ENCODE measurements around the gene CCNE1.

Gene CCNE1

GRCh38 chr19:29810504-29810871, 1.3 kb upstream of the CCNE1 start:
- DNase-seq (ENCODE audit: extremely low spot score), result no peak
- CTCF ChIA-PET, result interaction anchor here (0.7 to 2.0 kb wide), 4 partner anchors 14 to 64 kb away, joined by 3 to 6 read pairs (median 4); no protein-coding TSS in a partner anchor
- POLR2A ChIA-PET, result no interaction called here
- TF ChIP-seq CTCF (IDR thresholded peaks at IDR 0.05; ENCODE audit: control extremely low read depth, extremely low read depth, low read depth, missing control alignments), result no peak

DNA sequence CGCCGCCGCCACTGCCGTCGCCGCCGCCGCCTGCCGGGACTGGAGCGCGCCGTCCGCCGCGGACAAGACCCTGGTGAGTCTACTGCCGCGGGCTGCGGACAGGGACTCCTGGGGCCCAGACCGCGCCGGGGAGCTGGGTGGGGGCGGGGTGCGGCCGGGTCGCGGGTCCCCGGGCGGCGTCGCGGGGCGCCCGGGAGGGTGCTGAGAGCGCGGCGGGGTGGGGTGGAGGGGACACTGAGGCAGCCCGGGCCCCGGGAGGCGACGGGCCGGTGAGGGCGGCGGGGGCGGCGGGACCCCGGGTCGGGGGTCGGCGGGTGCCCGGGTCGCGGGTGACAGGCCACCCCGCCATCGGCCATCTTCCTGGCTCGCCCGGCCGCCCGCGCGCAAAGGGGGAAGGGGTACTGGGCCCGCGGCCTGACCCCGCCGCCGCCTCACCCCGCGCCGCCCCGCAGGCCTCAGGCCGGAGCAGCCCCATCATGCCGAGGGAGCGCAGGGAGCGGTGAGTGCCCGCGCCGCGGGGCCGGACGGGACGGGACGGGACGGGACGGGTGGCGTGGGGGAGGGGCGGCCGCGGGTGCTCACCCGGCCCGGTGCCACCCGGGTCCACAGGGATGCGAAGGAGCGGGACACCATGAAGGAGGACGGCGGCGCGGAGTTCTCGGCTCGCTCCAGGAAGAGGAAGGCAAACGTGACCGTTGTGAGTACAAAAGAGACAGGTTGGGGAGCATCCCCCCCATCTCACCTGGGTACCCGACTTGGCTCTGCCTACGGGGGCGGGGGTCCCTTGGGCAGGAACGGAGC, 489 bp downstream of the CCNE1 start:
- DNase-seq (ENCODE audit: extremely low spot score), result no peak
- CTCF ChIA-PET, result interaction anchor here (0.8 to 1.4 kb wide), 2 partner anchors 10 to 22 kb away, joined by 3 to 5 read pairs; no protein-coding TSS in a partner anchor
- TF ChIP-seq CTCF (IDR thresholded peaks at IDR 0.05; ENCODE audit: control extremely low read depth, extremely low read depth, low read depth, missing control alignments), result no peak
- POLR2A ChIA-PET, result no interaction called here

- no peak for DNase-seq (ENCODE audit: extremely low spot score)
- CTCF ChIA-PET, result interaction anchor here (0.8 to 1.9 kb wide), 3 partner anchors 9 to 25 kb away, joined by 3 to 5 read pairs (median 5); no protein-coding TSS in a partner anchor
- no peak for TF ChIP-seq CTCF (IDR thresholded peaks at IDR 0.05; ENCODE audit: control extremely low read depth, extremely low read depth, low read depth, missing control alignments)
- POLR2A ChIA-PET, result no interaction called here
Measured at GRCh38 chr19:29812881-29813275, 1.1 kb downstream of the CCNE1 start.

- no peak for DNase-seq (ENCODE audit: extremely low spot score)
- ChIA-PET CTCF (interaction anchor here (1.3 to 1.9 kb wide), 3 partner anchors 16 to 24 kb away, joined by 5 read pairs; no protein-coding TSS in a partner anchor), POLR2A (no interaction called here)
- TF ChIP-seq CTCF (IDR thresholded peaks at IDR 0.05; ENCODE audit: control extremely low read depth, extremely low read depth, low read depth, missing control alignments), result no peak
Measured at GRCh38 chr19:29813642-29814041, 1.9 kb downstream of the CCNE1 start.

DNA sequence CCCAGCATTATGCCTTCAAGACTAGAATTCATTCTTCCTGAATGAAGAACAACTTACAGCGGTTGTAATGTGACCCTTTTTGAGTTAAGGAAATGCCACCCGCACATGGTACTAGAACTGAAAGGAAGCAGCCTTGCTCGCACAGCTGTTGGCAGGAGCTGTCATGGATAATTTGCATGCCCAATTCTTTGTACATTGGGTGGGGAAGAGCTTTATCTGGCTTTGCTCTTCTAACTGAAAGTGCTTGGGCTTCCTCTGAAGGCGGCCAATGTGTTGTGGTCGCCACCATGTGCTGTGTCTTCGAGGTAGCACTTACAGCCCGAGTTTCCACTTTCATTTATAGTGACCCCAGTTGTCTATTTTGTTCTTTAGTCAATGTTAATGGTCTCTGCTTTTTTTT, 3.4 kb downstream of the CCNE1 start:
- no peak for DNase-seq (ENCODE audit: extremely low spot score)
- peak; percentile 22 for TF ChIP-seq CTCF (IDR thresholded peaks at IDR 0.05; ENCODE audit: control extremely low read depth, extremely low read depth, low read depth, missing control alignments)
- POLR2A ChIA-PET, result interaction anchor here (0.7 kb wide), 1 partner anchor 33 kb away, joined by 3 read pairs; no protein-coding TSS in a partner anchor
- CTCF ChIA-PET, result interaction anchor here (1.2 to 1.5 kb wide), 2 partner anchors 9 to 16 kb away, joined by 3 to 4 read pairs; no protein-coding TSS in a partner anchor

- DNase-seq (ENCODE audit: extremely low spot score), result no peak
- TF ChIP-seq CTCF (IDR thresholded peaks at IDR 0.05; ENCODE audit: control extremely low read depth, extremely low read depth, low read depth, missing control alignments), result no peak
- POLR2A ChIA-PET, result interaction anchor here (0.6 kb wide), 1 partner anchor 27 kb away, joined by 7 read pairs; no protein-coding TSS in a partner anchor
- CTCF ChIA-PET, result interaction anchor here (0.8 to 1.7 kb wide), 5 partner anchors 9 to 101 kb away, joined by 3 to 6 read pairs (median 4); no protein-coding TSS in a partner anchor
Measured at GRCh38 chr19:29817316-29817715, 5.5 kb downstream of the CCNE1 start.

All from GM10248 (cell line).